Measurements from ENCODE around the gene HMBS.
"Not testable (repeated sequence)": the region's sequence is repeated elsewhere in the genome, so short reads cannot be mapped to it uniquely, and the experiment has no call there.

The HMBS gene

DNA sequence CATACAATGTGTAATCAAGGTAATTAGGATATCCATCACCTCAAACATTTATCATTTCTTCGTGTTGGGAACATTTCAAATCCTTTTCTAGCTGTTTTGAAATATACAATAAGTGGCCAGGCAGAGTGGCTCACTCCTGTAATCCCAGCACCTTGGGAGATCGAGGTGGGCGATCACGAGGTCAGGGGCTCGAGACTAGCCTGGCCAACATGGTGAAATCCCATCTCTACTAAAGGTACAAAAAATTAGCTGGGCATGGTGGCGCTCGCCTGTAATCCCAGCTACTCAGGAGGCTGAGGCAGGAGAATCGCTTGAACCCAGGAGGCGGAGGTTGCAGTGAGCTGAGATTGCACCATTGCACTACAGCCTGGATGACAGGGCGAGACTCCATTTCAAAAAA, 54.6 kb downstream of the HMBS start:
- H3K36me3 ChIP-seq (ENCODE audit: control insufficient read depth, insufficient read depth, low read length); H3K9ac ChIP-seq (ENCODE audit: low read depth, low read length); H3K4me3 ChIP-seq (ENCODE audit: low read depth, low read length); H3K27me3 ChIP-seq (ENCODE audit: control insufficient read depth, insufficient read depth, low read length); H3K9me3 ChIP-seq (ENCODE audit: control insufficient read depth, insufficient read depth, low read length); H3K4me1 ChIP-seq (ENCODE audit: control insufficient read depth, insufficient read depth, low read length): not testable (repeated sequence)

Measured in iPS-15b (cell line).